Liver (tissue), 3 donors: ENCODE results near the gene BNC2.

Source experiments
- ATF3 ChIP-seq: IDR thresholded peaks from 2 replicates; pipeline ENCODE4 v1.6.1; 2016; ENCODE audit warnings: antibody characterized with exemption
- CTCF ChIP-seq: fragments of 150-350 bp; IDR thresholded peaks from 2 replicates; pipeline ENCODE4 v1.5.1; 2017; ENCODE audit warnings: improper control_type of control experiment, low read depth, low read length; ENCODE audit not compliant: missing input control
- EGR1 ChIP-seq, 2 donors: IDR thresholded peaks; 2 replicates each; pipeline ENCODE4 v1.6.1; 2016 to 2018; ENCODE audit warnings: antibody characterized with exemption in 2 of 2, low read depth in 2 of 2
- GABPA ChIP-seq, 2 donors: IDR thresholded peaks in 1 of 2; conservative IDR thresholded peaks in 1 of 2; 2 replicates each; pipeline ENCODE4 v1.6.1; 2016; ENCODE audit warnings: antibody characterized with exemption in 2 of 2, mild to moderate bottlenecking in 1 of 2, moderate library complexity in 1 of 2
- REST ChIP-seq: IDR thresholded peaks from 2 replicates; pipeline ENCODE4 v1.6.1; 2016; ENCODE audit warnings: antibody characterized with exemption, mild to moderate bottlenecking
- TAF1 ChIP-seq: conservative IDR thresholded peaks from 2 replicates; pipeline ENCODE4 v1.6.1; 2016; ENCODE audit warnings: antibody characterized with exemption, mild to moderate bottlenecking
- ZBTB33 ChIP-seq: IDR thresholded peaks from 2 replicates; pipeline ENCODE4 v1.6.1; 2016; ENCODE audit warnings: antibody characterized with exemption
- donor health status: healthy.
- donor health status: healthy.

GRCh38 chr9:16521868-16522411 is 348.5 kb downstream of the BNC2 start:
- no peak for TF ChIP-seq CTCF
- no peak for TF ChIP-seq ZBTB33
- no peak for TF ChIP-seq REST
- TF ChIP-seq ATF3 = no peak
- no peak for TF ChIP-seq EGR1 (IDR thresholded peaks at IDR 0.05; ENCODE audit: low read depth in 2 of 2)
- no peak for TF ChIP-seq GABPA (IDR thresholded peaks at IDR 0.05 in 1 of 2, conservative IDR thresholded peaks at IDR 0.05 in 1 of 2)
- no peak for TF ChIP-seq TAF1
